Activated naive CD8-positive, alpha-beta T cell treated with anti-CD3 and anti-CD28 coated beads, Interleukin-2, amount 50 U/mL, for 16 hours (primary cell): ENCODE data around the gene WWOX.

Experiments used
- DNase-seq: peaks from one replicate; pipeline ENCODE4 v3.0.0-alpha.2; 2020; ENCODE audit warnings: low read depth, low spot score

WWOX gene

DNA sequence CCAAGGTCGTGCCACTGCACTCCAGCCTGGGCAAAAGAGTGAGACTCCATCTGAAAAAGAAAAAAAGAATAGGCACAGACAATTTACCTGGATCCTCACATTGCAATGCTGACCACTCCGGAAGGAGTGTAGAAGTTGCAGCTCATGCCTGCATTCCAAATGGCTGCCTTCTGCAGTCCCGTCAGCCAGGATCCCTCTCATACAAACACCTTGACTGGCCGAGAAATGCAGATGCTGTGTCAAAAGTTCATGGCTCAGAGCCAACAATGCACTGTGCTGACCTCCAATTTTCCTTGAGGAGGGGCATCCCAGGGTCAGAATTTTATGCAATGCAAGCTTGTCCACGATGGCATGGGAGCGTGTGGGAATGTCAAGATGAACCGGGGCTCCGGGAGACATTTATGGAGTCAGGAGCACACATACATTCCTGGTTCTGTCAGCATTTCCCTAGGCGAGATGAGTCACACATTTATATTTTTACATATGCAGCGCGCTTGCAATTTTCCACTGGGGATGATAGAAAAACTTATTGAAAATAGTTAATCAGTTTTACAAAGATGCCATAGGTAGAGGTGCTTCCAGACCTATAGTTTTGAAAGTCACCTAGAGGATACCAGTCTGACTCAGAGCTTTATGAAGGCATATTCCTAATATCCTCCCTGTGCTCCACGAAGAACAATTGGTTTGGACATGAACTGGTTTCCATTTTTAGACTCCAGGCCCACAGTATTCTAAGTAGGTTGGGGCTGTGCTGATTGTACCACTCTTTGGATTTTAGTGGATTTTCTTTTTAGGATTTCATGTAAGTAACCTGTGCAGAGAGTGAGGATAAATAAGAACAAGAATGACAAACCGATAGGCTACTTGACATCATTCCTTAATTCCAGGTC, 886.5 kb downstream of the WWOX start:
- no peak for DNase-seq

DNA sequence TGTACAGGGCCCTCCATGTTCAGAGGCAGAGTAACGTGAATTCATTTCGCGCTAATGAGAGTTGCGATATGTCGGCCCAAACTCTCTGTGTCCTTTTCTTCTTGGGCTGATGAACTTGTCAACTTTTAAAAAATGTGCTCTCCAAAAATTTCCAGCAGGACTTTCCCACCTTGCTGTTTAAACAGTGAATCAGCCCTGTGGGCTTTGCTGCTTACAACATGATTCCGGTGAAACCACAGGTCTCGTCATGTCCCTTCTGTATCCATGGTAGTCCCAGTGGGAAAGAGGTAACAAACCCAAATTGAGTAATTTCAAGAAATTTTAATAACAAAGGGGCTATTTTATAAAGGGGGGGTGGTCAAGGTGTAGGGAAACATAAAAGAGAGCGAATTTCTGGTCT, 888.2 kb downstream of the WWOX start:
- no peak for DNase-seq

DNA sequence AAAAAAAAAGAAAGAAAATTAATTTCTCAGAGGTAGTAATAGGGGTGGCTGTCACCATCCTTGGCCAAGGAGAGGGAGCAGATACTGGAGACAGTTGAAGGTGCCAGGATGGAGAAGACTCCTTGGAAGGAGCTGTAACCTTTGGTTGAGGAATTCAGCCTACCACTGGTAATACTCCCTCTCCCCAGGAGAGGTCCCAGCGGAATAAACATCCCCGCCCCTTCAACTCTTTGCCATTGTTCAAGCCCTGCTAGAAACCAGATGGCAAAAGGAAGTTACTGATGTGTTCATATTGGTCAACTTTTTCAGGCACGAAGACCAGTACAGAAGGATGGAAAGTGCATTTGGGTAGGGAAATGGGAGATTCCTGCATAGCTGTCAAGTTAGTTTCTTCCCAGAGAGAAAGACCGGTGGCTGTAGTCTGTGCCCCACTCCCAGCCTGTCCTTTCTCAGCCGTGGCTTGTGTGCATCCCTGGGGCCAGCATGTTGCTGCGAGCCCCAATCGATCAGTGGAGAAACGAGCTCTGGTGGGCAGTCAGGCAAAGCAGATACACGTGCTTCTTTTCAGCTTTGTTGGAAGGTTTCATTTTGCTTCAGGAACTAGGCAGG, 889.0 kb downstream of the WWOX start:
- DNase-seq, result no peak

- no peak for DNase-seq
Measured at GRCh38 chr16:78990309-78990701, 890.9 kb downstream of the WWOX start.

- no peak for DNase-seq
Measured at GRCh38 chr16:78992001-78992400, 892.5 kb downstream of the WWOX start.

DNA sequence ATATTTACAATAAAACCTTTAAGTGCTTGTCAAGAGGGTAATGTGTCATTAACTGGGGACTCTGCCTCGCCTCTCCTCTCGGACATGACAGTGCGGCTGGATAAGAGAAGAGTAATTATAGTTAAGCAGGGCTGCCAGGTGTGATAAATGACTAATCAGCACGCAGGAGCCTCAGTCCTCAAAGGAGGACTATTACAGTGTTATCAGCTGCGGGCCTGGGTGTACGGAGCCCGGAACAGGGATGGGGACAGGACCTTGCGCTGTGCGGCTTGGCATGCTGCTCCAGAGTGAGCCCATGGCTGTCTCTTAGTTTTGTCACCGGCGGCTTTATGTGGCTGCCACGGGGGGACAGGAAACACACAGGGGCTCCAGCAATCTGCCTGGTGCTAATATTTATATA, 893.9 kb downstream of the WWOX start:
- DNase-seq, result no peak

GRCh38 chr16:78994135-78994745, 894.8 kb downstream of the WWOX start:
- no peak for DNase-seq

DNA sequence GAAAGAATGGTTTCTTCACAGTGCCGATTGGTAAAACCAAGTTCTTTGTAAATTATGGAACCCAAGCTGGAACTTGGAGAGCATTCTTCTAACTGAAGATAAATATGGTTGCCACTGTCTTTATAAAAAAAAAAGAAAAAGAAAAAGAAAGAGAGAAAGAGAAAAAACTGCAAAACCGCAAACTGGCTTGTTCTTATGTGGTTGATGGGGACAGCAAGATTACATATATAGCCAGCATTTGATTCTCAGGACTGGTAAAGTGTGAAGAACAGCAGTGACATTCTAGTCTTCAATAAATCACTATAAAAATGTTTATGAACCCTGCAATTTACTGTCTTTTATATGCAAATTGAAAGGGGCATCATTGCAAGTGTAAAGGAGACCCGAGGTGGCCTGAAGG, 896.0 kb downstream of the WWOX start:
- DNase-seq, result no peak

GRCh38 chr16:78996790-78997189, 897.3 kb downstream of the WWOX start:
- no peak for DNase-seq

DNA sequence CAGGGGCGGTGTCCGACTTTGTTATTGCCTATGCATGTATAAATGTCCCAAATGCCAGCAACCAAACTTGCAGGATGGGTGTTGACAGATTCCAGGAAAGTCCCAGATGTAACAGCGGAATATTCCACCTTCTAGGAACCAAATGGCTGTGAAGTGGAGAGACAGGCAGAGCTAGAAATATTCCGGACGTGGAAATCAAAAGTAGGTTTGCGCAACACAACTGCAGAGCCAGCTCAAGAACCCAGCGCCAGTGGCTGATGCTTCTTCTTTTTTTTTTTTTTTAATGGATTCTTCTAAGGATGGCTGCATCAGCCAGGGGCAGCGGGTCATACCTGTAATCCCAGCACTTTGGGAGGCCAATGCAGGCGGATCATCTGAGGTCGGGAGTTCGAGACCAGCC, 899.4 kb downstream of the WWOX start:
- no peak for DNase-seq

GRCh38 chr16:79001156-79001967, 901.9 kb downstream of the WWOX start:
- no peak for DNase-seq

GRCh38 chr16:79003026-79003609, 903.7 kb downstream of the WWOX start:
- DNase-seq, result no peak

DNA sequence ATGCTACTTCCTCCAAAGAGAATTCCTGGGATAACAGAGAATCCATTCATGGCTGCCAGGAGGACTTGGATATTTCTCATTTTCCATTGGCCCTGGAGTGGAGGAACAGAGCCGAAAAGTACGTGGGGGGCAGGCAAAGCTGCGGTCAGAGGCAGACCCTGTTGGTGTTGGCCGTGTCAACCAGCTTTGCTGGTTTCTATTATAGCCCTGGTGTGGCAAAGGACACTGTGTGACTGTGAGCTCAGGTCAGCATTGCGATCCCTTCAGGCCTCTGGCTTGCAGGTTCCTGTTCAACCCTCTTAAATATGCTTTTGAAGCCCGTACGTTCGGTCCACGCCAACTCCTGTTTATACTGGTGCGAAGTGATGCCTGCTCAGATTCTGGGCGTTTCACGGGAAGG, 904.9 kb downstream of the WWOX start:
- no peak for DNase-seq

- DNase-seq, result no peak
Measured at GRCh38 chr16:79005096-79005495, 905.6 kb downstream of the WWOX start.

GRCh38 chr16:79006206-79006605, 906.8 kb downstream of the WWOX start:
- no peak for DNase-seq

- DNase-seq, result no peak
Measured at GRCh38 chr16:79006765-79007164, 907.3 kb downstream of the WWOX start.

DNA sequence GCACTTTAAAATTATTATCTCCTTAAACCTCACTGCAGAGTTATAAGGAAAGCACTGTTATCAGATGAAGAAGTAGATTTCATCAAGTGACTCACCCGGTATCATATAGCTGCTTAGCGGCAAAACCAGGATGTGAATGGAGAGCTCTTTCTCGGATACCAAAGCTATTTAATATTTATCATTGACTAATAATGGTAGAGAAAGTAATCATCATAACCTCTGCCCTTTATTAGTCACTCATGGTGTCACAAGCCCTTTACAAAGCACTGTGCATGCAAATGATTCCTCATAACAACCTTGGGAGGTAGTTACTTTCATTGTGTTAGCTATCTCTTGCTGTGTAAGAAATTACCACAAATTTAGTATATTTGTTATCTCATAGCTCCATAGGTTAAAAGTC, 908.2 kb downstream of the WWOX start:
- no peak for DNase-seq

DNA sequence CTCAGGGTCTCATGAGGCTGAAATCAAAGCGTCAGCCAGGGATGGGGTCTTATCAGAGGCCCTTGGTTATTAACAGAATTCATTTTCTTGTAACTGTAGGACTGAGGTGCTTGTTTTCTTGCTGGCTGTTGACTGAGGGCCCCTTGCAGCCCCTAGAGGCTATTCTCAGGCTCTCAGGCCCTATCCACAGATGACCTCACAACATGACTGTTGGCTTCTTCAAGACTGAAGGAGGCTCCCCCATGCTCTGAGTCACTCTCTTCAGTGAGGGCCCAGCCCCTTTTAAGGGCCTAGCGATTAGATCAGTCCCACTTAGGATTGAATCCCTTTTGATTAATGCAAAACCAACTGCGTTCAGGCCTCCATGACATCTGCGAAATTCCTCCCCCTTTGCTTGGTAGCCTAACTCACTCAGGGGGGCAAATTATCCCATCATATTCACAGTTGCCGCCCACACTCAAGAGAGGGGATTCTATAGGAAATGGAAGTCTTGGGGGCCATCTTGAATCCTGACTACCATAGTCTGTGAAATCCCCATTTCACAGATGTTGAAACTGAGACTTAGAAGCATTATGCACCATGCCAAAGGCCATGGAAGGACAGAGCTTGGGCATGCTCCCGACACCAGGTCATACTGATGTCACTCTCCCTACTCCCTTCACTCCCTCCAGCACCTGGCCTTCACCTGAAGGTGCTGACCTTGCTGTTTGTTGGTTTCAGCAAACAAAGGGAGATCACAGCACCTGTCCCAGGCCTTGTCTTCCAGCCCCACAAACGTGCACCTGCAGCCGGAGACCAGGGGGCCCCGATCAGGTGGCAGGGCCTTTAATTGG, 908.8 kb downstream of the WWOX start:
- DNase-seq, result no peak

DNA sequence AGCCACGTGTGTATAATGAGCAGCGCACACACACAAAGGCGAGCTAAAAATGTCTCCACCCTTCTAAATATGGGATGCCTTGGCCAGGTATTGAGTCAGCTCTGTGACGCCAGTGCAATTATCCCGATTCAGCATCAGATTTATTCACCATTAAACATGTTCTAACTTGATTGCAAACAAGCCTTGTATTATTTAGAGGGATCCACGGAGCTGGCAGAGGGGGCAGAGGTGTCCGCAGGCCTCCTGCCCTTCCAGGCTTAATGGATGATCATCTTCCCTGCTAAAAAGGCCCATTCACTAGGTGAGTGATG, 909.4 kb downstream of the WWOX start:
- DNase-seq, result no peak

DNA sequence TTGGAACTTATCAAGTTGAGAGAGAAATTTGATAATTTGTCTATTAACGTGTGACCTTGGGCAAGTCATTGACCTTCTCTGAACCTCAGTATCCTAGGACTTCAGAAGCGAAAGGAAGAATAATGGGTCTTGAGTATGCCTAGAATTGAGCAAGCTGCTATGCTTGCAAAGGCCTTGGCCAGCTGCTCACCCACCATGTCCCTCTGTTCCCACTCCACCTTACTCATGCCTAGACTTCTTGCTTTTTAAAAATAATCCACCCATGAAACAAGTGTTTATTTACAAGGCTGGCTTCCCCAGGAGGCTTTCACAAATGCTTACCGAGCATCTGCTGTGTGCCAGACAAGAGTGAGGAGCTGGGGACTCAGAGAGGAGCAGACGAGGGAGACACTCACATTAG, 910.4 kb downstream of the WWOX start:
- no peak for DNase-seq

DNA sequence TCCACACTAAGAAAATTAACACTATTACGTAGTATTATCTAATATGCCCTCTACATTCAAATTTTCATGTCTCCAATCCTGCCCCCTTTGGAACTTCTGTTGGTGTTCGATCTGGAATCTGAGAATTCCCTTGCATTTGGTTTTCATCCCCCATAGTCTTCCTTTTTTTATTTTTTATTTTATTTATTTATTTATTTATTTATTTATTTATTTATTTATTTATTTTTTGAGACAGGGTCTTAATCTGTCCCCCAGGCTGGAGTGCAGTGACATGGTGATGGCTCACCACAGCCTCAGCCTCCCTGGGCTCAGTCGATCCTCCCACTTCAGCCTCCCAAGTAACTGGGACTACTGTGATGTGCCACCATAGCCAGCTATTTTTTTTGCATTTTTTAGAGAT, 911.8 kb downstream of the WWOX start:
- no peak for DNase-seq
